Measurements from ENCODE around the gene SLC12A7. TPM values are rescaled to one million over a fixed set of nuclear protein-coding genes. Genes with fewer than 3 reads are reported as not detected.
"Not testable (repeated sequence)": the region's sequence is repeated elsewhere in the genome, so short reads cannot be mapped to it uniquely, and the experiment has no call there.

The SLC12A7 gene
- total RNA-seq, 2 donors from 2014 or later, result 28.5 to 42.3 TPM

DNA sequence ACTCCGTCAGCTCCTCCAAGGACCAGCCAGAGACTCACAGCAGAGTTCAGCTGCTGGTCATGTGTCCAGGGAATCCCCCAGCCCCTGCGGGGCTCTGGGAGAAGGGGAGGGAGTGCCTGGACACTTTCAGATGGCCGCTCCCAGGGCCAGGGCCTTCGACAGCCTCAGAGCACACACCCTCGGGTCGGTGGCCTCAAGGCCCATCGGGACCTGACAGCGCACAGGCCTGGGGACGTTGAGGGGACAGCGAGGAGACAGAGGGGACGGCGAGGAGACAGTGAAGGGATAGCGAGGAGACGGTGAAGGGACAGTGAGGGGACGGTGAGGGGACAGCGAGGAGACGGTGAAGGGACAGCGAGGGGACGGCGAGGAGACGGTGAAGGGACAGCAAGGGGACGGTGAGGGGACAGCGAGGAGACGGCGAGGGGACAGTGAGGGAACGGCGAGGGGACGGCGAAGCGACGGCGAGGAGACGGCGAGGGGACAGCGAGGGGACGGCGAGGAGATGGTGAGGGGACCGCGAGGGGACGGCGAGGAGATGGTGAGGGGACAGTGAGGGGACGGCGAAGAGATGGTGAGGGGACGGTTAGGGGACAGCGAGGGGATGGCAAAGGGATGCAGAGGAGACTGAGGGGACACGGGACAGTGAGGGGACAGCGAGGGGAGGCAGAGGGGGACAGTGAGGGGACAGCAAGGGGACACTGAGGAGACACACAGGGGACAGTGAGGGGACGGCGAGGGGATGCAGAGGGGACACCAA lies 47.3 kb downstream of the SLC12A7 start:
- no peak overlapping the region for H3K27ac ChIP-seq
- no peak for TF ChIP-seq CTCF (IDR thresholded peaks at IDR 0.05)
- H3K9me3 ChIP-seq, result no peaks in the 10 kb centered on the region
- no peaks in the 10 kb centered on the region for H3K4me1 ChIP-seq
- H3K4me3 ChIP-seq, result no peak overlapping the region
- no peaks in the 10 kb centered on the region for H3K27me3 ChIP-seq
- no peak for DNase-seq (ENCODE audit: low spot score)
- peaks cover 32% of the 10 kb centered on the region for H3K36me3 ChIP-seq

DNA sequence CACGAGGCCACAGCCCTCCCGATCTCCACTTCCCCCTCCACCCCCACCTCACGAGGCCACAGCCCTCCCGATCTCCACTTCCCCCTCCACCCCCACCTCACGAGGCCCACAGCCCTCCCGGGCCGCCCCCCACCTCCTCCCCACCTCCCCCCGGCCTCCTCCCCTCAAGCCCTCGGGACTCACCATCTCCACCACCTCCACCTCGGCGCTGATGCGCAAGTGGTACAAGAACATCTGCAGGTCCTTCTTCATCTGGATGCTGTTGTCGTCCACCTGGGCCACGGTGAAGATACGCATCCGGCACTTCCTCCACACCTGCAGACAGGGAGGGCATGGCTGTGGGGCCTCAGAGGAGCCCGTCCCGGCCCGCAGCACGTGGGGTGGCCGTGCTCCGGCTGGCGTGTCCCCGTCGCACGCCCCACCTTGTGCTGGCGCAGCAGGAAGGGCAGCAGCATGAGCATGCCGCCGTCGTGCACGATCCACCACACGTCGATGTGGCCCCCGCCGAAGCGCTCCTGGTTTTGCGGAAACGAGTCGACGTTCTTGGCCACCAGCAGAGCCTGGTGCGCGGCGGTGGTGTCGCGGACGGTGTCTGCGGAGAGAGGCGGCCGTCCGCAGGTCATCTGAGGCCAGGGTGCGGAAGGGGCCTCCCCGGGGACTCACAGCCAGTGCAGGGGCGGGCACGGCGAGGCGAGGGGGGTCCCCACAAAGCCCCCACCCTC lies 48.0 kb downstream of the SLC12A7 start:
- no peak overlapping the region for H3K27ac ChIP-seq
- H3K4me3 ChIP-seq, result no peak overlapping the region
- no peak for TF ChIP-seq CTCF (IDR thresholded peaks at IDR 0.05)
- H3K4me1 ChIP-seq, result no peaks in the 10 kb centered on the region
- no peaks in the 10 kb centered on the region for H3K9me3 ChIP-seq
- no peak for DNase-seq (ENCODE audit: low spot score)
- no peaks in the 10 kb centered on the region for H3K27me3 ChIP-seq
- H3K36me3 ChIP-seq, result peaks cover 32% of the 10 kb centered on the region

GRCh38 chr5:1062761-1063568 lies 48.9 kb downstream of the SLC12A7 start:
- Histone ChIP-seq H3K4me1 (no peaks in the 10 kb centered on the region), H3K27ac (no peak overlapping the region), H3K36me3 (peaks cover 39% of the 10 kb centered on the region), H3K27me3 (no peaks in the 10 kb centered on the region), H3K9me3 (no peaks in the 10 kb centered on the region), H3K4me3 (no peak overlapping the region)
- TF ChIP-seq CTCF (IDR thresholded peaks at IDR 0.05), result no peak
- no peak for DNase-seq (ENCODE audit: low spot score)

DNA sequence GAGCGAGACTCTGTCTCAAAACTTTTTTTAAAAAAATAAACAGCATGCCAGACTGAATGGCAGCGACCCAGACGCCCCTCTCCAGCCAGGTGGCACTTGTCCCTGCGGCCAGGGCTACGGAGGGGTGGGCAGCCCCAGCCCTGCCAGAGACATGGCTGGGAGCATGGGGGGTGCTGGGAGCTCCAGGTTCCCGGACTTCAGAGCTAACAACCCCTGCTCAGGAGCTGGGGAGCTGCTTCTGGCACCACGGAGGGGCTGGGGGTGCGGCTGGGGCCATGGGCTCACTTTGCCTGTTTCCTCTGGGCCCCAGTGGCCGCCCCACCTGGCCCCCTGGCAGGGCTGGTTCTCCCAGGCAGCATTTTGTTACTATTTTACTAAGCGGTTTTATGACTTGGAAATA lies 49.9 kb downstream of the SLC12A7 start:
- TF ChIP-seq CTCF (IDR thresholded peaks at IDR 0.05), result no peak
- H3K27ac ChIP-seq, result no peak overlapping the region
- H3K4me3 ChIP-seq, result no peak overlapping the region
- no peak for DNase-seq (ENCODE audit: low spot score)
- H3K36me3 ChIP-seq, result peaks cover 49% of the 10 kb centered on the region
- no peaks in the 10 kb centered on the region for H3K27me3 ChIP-seq
- H3K9me3 ChIP-seq, result no peaks in the 10 kb centered on the region
- H3K4me1 ChIP-seq, result no peaks in the 10 kb centered on the region

DNA sequence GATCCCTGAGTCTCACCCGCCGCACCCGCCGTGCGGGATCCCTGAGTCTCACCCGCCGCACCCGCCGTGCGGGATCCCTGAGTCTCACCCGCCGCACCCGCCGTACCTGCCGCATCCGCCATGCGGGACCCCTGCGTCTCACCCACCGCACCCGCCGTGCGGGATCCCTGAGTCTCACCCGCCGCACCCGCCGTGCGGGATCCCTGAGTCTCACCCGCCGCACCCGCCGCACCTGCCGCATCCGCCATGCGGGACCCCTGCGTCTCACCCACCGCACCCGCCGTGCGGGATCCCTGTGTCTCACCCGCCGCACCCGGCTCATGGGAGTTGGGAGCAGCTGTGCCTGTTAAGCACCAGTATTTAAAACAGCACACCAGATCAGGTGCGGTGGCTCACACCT lies 50.6 kb downstream of the SLC12A7 start:
- not testable (repeated sequence) for H3K9me3 ChIP-seq; DNase-seq (ENCODE audit: low spot score); H3K4me3 ChIP-seq; H3K27ac ChIP-seq; H3K4me1 ChIP-seq; H3K27me3 ChIP-seq
- H3K36me3 ChIP-seq, result peaks cover 56% of the 10 kb centered on the region

- Histone ChIP-seq H3K27ac (no peak overlapping the region), H3K4me3 (no peak overlapping the region), H3K9me3 (no peaks in the 10 kb centered on the region), H3K36me3 (peaks cover 62% of the 10 kb centered on the region), H3K27me3 (no peaks in the 10 kb centered on the region), H3K4me1 (no peaks in the 10 kb centered on the region)
- no peak for DNase-seq (ENCODE audit: low spot score)
- TF ChIP-seq CTCF (IDR thresholded peaks at IDR 0.05), result no peak
Measured at GRCh38 chr5:1060535-1060981, 51.3 kb downstream of the SLC12A7 start.
